ENCODE data around the gene RNF166. TPM values are rescaled to one million over a fixed set of nuclear protein-coding genes. Genes with fewer than 3 reads are reported as not detected.

The RNF166 gene
- total and polyA plus RNA-seq, 8 donors, result 9.7 to 40.9 (median 11.8) TPM

DNA sequence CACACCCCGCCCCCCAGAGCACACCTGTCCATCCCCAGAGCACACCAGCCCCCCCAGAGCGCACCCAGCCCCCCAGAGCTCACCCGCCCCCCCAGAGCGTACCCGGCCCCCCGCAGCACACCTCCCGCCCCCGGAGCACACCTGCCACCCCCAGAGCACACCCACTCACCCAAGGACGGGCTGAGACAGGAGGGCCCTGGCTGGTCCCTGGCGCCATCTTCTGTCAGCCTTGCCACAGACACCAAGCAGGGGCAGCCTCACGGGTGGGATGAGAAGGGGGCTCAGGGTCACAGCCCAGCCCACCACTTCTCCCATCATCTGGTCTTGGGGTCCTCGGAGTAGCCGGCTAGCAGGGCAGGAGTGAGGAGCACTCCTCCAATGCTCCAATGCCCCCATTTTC lies 47.0 kb upstream of the RNF166 start:
- Histone ChIP-seq H3K4me1 (no peaks in the 10 kb centered on the region), H3K27ac (no peak overlapping the region), H3K36me3 (no peaks in the 10 kb centered on the region), H3K4me3 (no peak overlapping the region), H3K9me3 (no peaks in the 10 kb centered on the region), H3K27me3 (no peaks in the 10 kb centered on the region)
- TF ChIP-seq CTCF (IDR thresholded peaks at IDR 0.05), result no peak
- ATAC-seq (no peak), DNase-seq (no peak), FAIRE-seq (no peak)
- WGBS, 2 donors, result 62% methylated on average over 12 to 13 of the region's 13 CpGs
- intact Hi-C loops (cut with DNase I), result no loop called here

- FAIRE-seq (no peak), ATAC-seq (no peak), DNase-seq (no peak)
- H3K27me3 ChIP-seq, result no peaks in the 10 kb centered on the region
- TF ChIP-seq CTCF (IDR thresholded peaks at IDR 0.05), result no peak
- no peaks in the 10 kb centered on the region for H3K4me1 ChIP-seq
- intact Hi-C loops (cut with DNase I), result no loop called here
- no peaks in the 10 kb centered on the region for H3K9me3 ChIP-seq
- no peak overlapping the region for H3K4me3 ChIP-seq
- H3K36me3 ChIP-seq, result no peaks in the 10 kb centered on the region
- 77 to 89% methylated on average over 14 to 16 of the region's 16 CpGs for WGBS, 2 donors
- H3K27ac ChIP-seq, result no peak overlapping the region
These were observed 46.3 kb upstream of the RNF166 start for GRCh38 chr16:88752386-88753002.

DNA sequence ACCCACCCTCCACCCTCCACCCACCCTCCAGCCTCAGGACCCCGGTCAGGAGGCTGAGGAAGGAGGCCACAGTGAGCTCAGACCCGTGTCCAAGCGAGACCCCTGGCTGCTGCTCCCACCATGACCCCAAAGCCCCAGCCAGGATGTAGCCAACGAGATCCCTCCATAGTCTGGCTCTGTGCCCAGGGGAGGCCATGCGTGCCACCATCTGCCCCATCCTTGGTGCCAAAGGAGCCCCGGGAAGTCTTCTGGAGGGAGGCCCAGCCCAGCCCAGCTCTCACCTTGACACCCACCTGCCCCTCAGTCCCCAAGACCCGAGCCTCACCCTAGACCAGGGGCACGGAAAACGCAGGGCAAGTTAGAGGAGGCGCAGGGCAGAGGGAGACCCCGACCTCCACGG lies 44.6 kb upstream of the RNF166 start:
- ATAC-seq, result no peak
- 72 to 82% methylated on average over 12 of the region's 12 CpGs for WGBS, 2 donors
- intact Hi-C loops (cut with DNase I), result no loop called here
- FAIRE-seq, result no peak
- Histone ChIP-seq H3K4me3 (no peak overlapping the region), H3K4me1 (no peaks in the 10 kb centered on the region), H3K36me3 (no peaks in the 10 kb centered on the region), H3K27me3 (no peaks in the 10 kb centered on the region), H3K9me3 (no peaks in the 10 kb centered on the region), H3K27ac (no peak overlapping the region)
- no peak for TF ChIP-seq CTCF (IDR thresholded peaks at IDR 0.05)
- no peak for DNase-seq

GRCh38 chr16:88749358-88749757 lies 43.1 kb upstream of the RNF166 start:
- no peak overlapping the region for H3K4me3 ChIP-seq
- FAIRE-seq (no peak), DNase-seq (no peak), ATAC-seq (no peak)
- intact Hi-C loops (cut with DNase I), result no loop called here
- no peak overlapping the region for H3K27ac ChIP-seq
- WGBS, 2 donors, result 88 to 90% methylated on average over 22 to 26 of the region's 26 CpGs
- no peak for TF ChIP-seq CTCF (IDR thresholded peaks at IDR 0.05)
- H3K4me1 ChIP-seq, result no peaks in the 10 kb centered on the region
- H3K36me3 ChIP-seq, result no peaks in the 10 kb centered on the region
- H3K27me3 ChIP-seq, result no peaks in the 10 kb centered on the region
- H3K9me3 ChIP-seq, result no peaks in the 10 kb centered on the region

- Histone ChIP-seq H3K4me1 (peaks cover 0 to 3% (median 0%) of the 10 kb centered on the region in 3 donors), H3K36me3 (no peaks in the 10 kb centered on the region), H3K27ac (no peak overlapping the region), H3K27me3 (no peaks in the 10 kb centered on the region), H3K4me3 (no peak overlapping the region), H3K9me3 (no peaks in the 10 kb centered on the region)
- FAIRE-seq, result no peak
- no peak for DNase-seq
- intact Hi-C loops (cut with DNase I), result no loop called here
- 73 to 87% methylated on average over 9 to 12 of the region's 12 CpGs for WGBS, 2 donors
- TF ChIP-seq CTCF (IDR thresholded peaks at IDR 0.05), result no peak
- no peak for ATAC-seq
These were observed 42.2 kb upstream of the RNF166 start for GRCh38 chr16:88748364-88748763.

All from pancreas (tissue), 10 donors.